Upper lobe of right lung (tissue), 1 donor: Measurements from ENCODE around the gene CADPS2. TPM values are rescaled to one million over a fixed set of nuclear protein-coding genes. Genes with fewer than 3 reads are reported as not detected.

Experiments used
- ATAC-seq: fragments of 200-7000 bp; cut with Tn5 transposase; one replicate; pipeline ENCODE4 v1.9.1; 2020; ENCODE audit warnings: mild to moderate bottlenecking, moderate library complexity
- DNase-seq: peaks from one replicate; pipeline ENCODE4 v3.0.0-alpha.2; 2020
- H3K27ac ChIP-seq: fragments of 200-600 bp; one replicate; pipeline ENCODE4 v1.8.0; 2022
- H3K27me3 ChIP-seq: fragments of 200-600 bp; one replicate; pipeline ENCODE4 v1.8.0; 2022; ENCODE audit warnings: mild to moderate bottlenecking
- H3K36me3 ChIP-seq: fragments of 200-600 bp; one replicate; pipeline ENCODE4 v1.8.0; 2022
- H3K4me1 ChIP-seq: fragments of 200-600 bp; one replicate; pipeline ENCODE4 v1.8.0; 2022
- H3K4me3 ChIP-seq: fragments of 200-600 bp; one replicate; pipeline ENCODE4 v1.8.0; 2022; ENCODE audit warnings: mild to moderate bottlenecking
- H3K9me3 ChIP-seq: fragments of 200-600 bp; one replicate; pipeline ENCODE4 v1.8.0; 2022
- CTCF ChIP-seq: fragments of 200-600 bp; IDR thresholded peaks from one replicate; pipeline ENCODE4 v1.8.0; 2022; ENCODE audit warnings: antibody characterized with exemption
- intact Hi-C: fragments of 100-400 bp; cut with DNase I; formaldehyde crosslinking; loops from one replicate; pipeline ENCODE4 v1.11.0; 2022
- total RNA-seq: library from RNA; stranded (reverse); fragmentation: NEBNext Ultra II Directional; extraction: Animal tissue kit (Norgen Biotek cat#: 25700); gene quantifications from one replicate; pipeline ENCODE4 v1.2.1, GENCODE V29; 2021
- donor health status: DM: no; HTN: yes; CAD: no; lungs with severe emphysema.

CADPS2 gene
- total RNA-seq, 1 donor from 2014 or later: 46.1 TPM

GRCh38 chr7:122902751-122903495, 16.7 kb upstream of the CADPS2 start:
- Histone ChIP-seq H3K36me3 (no peaks in the 10 kb centered on the region), H3K9me3 (no peaks in the 10 kb centered on the region), H3K4me1 (no peaks in the 10 kb centered on the region), H3K4me3 (no peak overlapping the region), H3K27ac (no peak overlapping the region), H3K27me3 (no peaks in the 10 kb centered on the region)
- TF ChIP-seq CTCF: no peak
- intact Hi-C loops: no loop called here
- DNase-seq: no peak
- ATAC-seq: peak; percentile 23

- no peak for ATAC-seq
- Histone ChIP-seq H3K36me3 (no peaks in the 10 kb centered on the region), H3K27ac (no peak overlapping the region), H3K27me3 (no peaks in the 10 kb centered on the region), H3K4me1 (no peaks in the 10 kb centered on the region), H3K9me3 (no peaks in the 10 kb centered on the region), H3K4me3 (no peak overlapping the region)
- no peak for DNase-seq
- no peak for TF ChIP-seq CTCF
- intact Hi-C loops: no loop called here
These were observed 15.0 kb upstream of the CADPS2 start for GRCh38 chr7:122901250-122901649.

DNA sequence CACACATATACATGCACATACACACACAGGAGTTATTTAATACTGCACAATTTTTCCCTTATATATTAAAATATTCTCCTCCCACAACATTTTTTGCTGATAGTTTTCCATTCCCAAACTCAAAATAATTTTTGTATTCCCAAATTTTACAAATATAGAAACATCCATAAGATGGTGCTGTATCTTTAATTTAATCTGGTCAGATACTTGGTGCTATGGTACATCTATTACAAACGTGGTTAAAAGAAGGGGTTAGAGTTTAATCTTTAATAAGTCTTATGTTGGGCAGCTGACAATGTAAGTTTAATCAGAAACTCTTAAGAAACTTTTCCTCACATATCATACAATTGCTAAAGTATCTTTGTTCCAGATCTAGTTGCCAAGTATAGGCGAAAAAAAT, 10.2 kb upstream of the CADPS2 start:
- Histone ChIP-seq H3K9me3 (no peaks in the 10 kb centered on the region), H3K4me3 (no peak overlapping the region), H3K36me3 (no peaks in the 10 kb centered on the region), H3K27ac (no peak overlapping the region), H3K4me1 (no peaks in the 10 kb centered on the region), H3K27me3 (no peaks in the 10 kb centered on the region)
- intact Hi-C loops: no loop called here
- ATAC-seq: no peak
- no peak for DNase-seq
- no peak for TF ChIP-seq CTCF

DNA sequence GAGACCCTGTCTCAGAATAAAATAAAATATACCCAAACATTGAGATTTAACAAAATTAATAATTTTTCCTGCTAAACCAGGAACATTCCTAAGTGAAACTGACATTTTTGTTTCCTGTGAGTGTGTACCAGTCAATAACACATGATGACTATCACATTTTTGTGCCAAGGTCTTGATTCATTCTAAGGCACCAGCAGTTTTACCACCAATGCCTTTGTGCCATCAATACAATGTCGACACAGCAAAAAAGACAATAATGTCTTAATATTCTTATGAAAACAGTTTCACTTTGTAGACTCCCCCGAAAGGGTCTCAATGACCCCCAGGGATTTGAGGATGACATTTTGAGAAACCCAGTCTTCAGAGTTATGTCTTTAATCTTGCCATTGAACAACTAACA, 7.2 kb upstream of the CADPS2 start:
- H3K4me3 ChIP-seq: no peak overlapping the region
- H3K27ac ChIP-seq: no peak overlapping the region
- ATAC-seq (no peak), DNase-seq (no peak)
- H3K36me3 ChIP-seq: no peaks in the 10 kb centered on the region
- H3K4me1 ChIP-seq: no peaks in the 10 kb centered on the region
- intact Hi-C loops: no loop called here
- no peaks in the 10 kb centered on the region for H3K9me3 ChIP-seq
- H3K27me3 ChIP-seq: no peaks in the 10 kb centered on the region
- no peak for TF ChIP-seq CTCF

GRCh38 chr7:122889116-122889515, 2.9 kb upstream of the CADPS2 start:
- no peak for TF ChIP-seq CTCF
- intact Hi-C loops: no loop called here

GRCh38 chr7:122887848-122888247, 1.6 kb upstream of the CADPS2 start:
- Histone ChIP-seq H3K27ac (no peak overlapping the region), H3K36me3 (no peaks in the 10 kb centered on the region), H3K4me1 (peaks cover 6% of the 10 kb centered on the region), H3K9me3 (no peaks in the 10 kb centered on the region), H3K4me3 (no peak overlapping the region), H3K27me3 (no peaks in the 10 kb centered on the region)
- ATAC-seq (no peak), DNase-seq (no peak)
- intact Hi-C loops: no loop called here
- no peak for TF ChIP-seq CTCF

More at GRCh38 chr7:122889116-122889515, 2.9 kb upstream of the CADPS2 start:
- Histone ChIP-seq H3K36me3 (no peaks in the 10 kb centered on the region), H3K9me3 (no peaks in the 10 kb centered on the region), H3K4me3 (no peak overlapping the region), H3K27me3 (no peaks in the 10 kb centered on the region), H3K27ac (no peak overlapping the region), H3K4me1 (no peaks in the 10 kb centered on the region)
- ATAC-seq (no peak), DNase-seq (no peak)
